Stimulated activated CD4-positive, alpha-beta T cell treated with anti-CD3 and anti-CD28 coated beads, Interleukin-12 subunit alpha, Interleukin-12 subunit beta, amount 100 ng/mL, for 4 hours (primary cell): ENCODE results near the gene TMEM165.

Source experiments
- DNase-seq: peaks from one replicate; pipeline ENCODE4 v3.0.0-alpha.2; 2020

Gene TMEM165

DNA sequence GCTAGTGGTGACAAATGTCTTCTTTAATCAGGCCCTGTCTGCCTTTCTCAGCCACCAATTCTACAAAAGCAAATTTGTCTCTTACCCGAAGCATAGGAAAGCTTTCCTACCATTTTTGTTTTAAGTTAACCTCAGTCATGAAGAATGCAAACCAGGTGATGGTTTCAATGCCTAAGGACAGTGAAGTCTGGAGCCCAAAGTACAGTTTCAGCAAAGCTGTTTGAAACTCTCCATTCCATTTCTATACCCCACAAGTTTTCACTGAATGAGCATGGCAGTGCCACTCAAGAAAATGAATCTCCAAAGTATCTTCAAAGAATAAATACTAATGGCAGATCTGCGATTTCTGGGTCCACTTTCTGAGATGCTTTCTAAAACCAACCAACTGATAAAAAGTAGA, 25.8 kb upstream of the TMEM165 start:
- no peak for DNase-seq

DNA sequence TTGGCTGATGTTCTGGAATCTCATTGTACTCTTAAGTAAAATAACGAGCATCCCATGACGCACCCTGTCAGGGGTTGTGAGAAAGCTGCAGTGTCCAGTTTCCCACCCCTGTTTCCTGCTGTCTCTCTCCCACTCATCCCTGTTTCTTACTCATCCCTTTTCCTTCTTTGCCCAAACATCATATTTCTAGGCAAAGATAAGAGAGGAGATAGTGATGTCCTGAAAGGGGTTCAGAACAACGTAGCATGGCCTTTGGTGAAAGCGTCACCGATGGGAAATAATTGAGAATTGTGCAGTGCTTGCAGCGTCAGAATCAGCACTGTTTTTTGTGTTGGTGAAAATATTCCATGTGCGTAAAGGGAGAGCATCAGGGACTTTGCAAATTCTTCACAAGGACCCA, 23.5 kb upstream of the TMEM165 start:
- DNase-seq, result no peak

GRCh38 chr4:55373461-55373860, 22.3 kb upstream of the TMEM165 start:
- DNase-seq, result no peak

- no peak for DNase-seq
These were observed 19.1 kb upstream of the TMEM165 start for GRCh38 chr4:55376698-55377097.

DNA sequence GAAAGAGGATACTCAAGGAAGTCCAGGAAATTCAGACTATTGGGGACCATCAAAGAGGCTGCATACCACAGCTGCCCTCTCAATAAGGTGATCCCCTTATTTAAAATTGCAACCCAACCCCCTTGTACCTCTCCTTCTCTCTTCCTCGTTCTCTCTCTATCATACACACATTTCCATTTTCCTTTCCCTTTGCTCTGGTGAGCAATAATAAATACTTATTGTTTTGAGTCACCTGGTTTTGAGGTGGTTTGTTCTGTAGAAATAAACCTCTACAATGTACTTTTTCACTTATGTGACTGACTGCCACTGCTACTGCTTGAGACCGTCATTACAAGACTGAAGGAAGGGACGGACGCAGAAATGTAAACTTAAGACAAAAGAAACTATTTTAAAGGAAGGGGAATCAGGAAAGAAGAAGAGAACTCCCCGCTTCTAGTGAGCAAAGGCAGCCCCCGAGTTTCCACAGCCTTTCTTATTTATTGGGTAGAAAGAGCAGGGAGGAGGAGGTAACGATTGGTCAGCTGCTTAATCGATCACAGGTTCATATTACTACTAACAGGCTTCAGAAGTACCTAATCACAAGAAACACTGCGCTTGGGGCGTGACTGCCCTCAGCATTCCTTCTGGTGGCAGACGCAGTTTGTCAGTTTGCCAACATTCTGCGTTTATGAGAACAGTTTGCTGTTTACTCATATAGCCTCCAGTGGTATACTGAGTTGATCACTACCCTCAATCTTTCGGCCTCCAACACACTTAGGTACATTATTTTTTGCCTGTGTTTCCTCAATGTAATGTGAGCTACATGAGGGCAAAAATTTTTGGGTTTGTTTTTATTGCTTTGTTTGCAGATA, 16.9 kb upstream of the TMEM165 start:
- DNase-seq, result no peak

DNA sequence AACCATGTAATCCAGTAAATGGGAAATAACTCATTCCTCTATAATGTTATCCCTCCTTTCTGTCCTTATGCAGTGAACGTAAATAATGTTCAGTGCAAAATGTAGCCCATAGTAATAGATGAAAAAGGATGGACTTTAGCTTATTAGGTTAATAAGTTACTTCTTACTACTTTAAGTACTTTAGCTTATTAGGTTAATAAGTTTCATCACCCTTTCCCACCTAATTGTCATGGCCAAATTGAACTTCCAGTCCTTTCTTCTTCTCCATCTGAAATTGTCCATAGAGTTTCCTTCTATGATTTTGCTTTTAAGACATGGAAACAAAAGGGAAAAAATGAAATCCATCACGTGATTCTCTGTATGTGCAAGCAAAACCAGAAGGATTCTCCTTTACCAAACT, 15.2 kb upstream of the TMEM165 start:
- no peak for DNase-seq

DNA sequence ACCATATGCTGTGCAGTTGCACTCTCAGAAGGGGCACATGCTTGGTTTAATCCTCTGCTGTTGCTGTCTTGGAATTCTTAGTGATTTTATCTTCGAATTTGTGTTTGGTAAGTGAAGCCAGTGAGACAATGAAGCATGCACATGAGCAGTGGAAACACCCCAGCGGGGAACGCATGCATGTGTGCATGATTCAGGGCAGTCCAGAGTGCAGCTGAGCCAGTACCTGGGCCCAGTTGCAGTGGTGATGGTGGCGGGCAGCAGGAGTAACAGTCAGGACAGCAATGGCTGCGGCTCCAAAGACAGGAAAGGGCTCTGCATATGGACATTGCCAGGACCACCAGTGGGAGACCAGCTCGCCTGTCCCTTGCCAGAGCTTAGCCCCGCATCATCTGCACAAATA, 14.3 kb upstream of the TMEM165 start:
- no peak for DNase-seq

- DNase-seq, result no peak
These were observed 13.2 kb upstream of the TMEM165 start for GRCh38 chr4:55382488-55383003.

- no peak for DNase-seq
These were observed 10.5 kb upstream of the TMEM165 start for GRCh38 chr4:55385201-55385649.

- no peak for DNase-seq
These were observed 9.7 kb upstream of the TMEM165 start for GRCh38 chr4:55386073-55386472.

GRCh38 chr4:55386840-55387239, 8.9 kb upstream of the TMEM165 start:
- DNase-seq, result no peak

- DNase-seq, result no peak
These were observed 2.1 kb upstream of the TMEM165 start for GRCh38 chr4:55393461-55394320.

- no peak for DNase-seq
These were observed 584 bp upstream of the TMEM165 start for GRCh38 chr4:55395218-55395528.

- DNase-seq, result peak; percentile 30
These were observed 760 bp downstream of the TMEM165 start for GRCh38 chr4:55396308-55397125.

GRCh38 chr4:55397126-55397436, 1.3 kb downstream of the TMEM165 start:
- DNase-seq, result no peak

DNA sequence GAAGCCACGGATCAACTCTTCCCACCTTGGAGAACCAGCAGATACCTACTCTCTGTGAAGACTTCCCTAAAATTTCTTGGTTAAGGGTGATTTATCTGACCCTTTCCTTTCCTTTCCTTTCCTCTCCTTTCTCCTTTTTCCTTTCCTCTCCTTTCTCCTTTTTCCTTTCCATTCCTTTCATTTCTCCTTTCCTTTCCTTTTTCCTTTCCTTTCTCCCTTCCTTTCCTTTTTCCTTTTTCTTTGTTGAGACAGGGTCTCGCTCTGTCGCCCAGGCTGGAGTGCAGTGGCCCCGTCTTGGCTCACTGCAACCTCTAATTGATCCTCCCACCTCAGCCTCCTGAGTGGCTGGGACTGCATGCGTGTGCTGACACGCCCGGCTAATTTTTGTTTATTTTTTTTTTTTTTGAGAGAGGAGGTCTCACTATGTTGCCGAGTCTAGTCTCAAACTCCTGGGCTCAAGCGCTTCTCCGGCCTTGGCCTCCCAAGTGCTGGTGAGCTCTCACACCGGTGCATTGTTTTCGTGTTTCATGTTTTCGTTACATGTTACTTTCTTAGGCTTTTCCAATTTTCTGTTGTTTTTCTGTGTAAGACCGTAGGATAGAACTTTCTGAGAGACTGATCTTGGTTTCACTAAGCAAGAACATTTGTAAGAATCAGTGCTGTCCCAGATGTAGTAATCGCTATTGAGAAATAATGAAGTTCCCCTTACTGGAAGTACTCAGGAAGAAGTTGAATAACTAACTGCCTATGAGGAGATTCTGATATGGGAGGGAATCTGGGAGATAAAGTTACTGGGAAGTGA, 2.0 kb downstream of the TMEM165 start:
- no peak for DNase-seq

DNA sequence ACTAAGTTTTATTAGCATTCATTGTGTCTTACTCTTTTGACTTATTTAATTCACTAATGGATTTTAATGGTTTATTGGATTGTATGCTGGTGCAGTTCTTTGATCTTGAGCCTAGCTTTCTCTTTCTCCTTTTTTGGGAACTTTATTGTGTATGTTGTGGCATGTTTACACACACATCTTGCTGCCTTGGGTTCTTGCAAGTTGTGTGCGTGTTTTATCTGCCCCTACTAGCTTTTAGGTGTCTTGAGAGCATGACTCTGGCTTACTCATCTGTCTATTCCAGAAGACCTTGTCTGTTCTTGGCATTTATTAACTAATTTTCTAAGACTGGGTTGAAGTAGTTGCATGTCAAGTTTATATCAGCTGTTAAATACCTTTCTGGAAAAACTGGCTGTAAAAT, 2.7 kb downstream of the TMEM165 start:
- no peak for DNase-seq

GRCh38 chr4:55398966-55399365, 3.2 kb downstream of the TMEM165 start:
- no peak for DNase-seq

DNA sequence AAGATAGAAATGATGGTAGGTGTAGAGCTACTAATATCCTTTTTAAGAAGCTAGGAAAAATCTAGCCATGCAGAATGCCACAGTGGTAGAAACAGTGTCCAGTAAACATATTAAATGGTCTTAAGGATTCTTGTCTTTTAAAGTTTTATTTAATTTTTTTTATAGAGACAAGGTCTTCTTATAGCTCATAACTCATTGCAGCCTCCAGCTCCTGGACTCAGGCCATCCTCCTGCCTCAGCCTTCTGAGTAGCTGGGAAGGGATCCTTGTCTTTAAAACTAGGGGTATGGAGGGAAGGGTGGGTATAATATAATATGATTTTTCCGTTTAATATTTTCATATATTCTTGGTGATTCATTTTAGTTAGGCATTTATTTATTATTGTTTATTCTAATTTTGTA, 3.8 kb downstream of the TMEM165 start:
- DNase-seq, result no peak

DNA sequence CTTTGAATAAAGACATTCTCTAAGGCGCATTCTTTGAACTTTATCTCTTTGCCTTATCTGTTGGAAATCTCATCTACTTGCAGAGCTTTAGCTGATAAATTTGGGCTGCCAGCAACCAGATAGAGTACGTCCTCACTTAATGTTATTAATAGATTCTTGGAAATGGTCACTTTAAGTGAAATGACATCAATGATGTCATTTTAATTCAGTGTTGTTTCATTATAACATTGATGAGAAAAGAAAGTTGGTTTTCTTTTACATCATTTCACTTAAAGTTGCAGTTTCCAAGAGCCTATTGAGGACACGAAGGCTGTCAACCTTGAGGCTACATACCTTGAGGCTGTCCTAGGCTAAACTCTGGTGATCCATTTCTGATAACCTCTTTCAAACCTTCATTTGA, 9.3 kb downstream of the TMEM165 start:
- DNase-seq, result no peak

DNA sequence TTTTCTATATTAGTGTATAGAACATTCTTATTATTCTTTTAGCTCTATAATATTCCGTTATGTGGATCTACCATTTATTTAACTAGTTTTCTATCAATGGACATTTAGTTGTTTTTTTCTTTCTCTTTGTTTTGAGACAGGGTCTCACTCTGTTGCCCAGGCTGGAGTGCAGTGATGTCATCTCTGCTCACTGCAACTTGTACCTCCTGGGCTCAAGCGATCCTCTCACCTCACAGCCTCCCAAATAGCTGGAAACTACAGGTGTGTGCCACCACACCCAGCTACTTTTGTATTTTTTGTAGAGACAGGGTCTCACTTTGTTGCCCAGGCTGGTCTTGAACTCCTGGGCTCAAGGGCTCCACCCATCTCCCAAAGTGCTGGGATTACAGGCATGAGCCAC, 10.8 kb downstream of the TMEM165 start:
- DNase-seq, result no peak

DNA sequence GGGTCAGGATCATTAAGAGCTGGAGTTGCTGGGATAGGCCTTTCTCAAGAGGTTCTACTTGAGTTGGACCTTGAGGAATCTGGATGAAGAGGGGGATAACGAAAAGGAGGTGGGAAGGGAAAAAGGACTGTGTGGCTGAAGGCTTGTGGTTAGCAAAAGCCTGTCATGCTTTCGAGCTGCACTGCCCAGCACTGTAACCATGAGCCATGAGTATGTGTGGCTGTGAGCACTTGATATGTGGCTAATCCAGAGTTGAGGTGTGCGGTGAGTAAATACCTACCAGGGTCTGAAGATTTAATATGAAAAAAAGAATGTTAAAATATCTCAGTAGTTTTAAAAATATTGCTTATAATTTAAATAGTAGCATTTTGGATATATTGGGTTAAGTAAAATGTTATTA, 11.4 kb downstream of the TMEM165 start:
- no peak for DNase-seq
